ENCODE measurements around the gene VSIR. TPM values are rescaled to one million over a fixed set of nuclear protein-coding genes. Genes with fewer than 3 reads are reported as not detected.

The VSIR gene
- total and polyA plus RNA-seq, 2 donors (not counting 1 experiment from before 2014, with no cell fraction given): 40.5 to 61.2 TPM

- Mint-ChIP-seq H3K4me1 (peaks cover 6% of the 10 kb centered on the region), H3K9me3 (ENCODE audit: insufficient read depth) (no peaks in the 10 kb centered on the region), H3K27me3 (no peaks in the 10 kb centered on the region), H3K4me3 (no peak overlapping the region), H3K27ac (no peak overlapping the region)
- ChIA-PET CTCF (no interaction called here), POLR2A (no interaction called here)
- no peaks in the 10 kb centered on the region for H3K36me3 ChIP-seq (replicated peaks in 1 of 2; ENCODE audit: control extremely low read depth in 1 of 2, control insufficient read depth in 1 of 2, extremely low read depth in 1 of 2, insufficient read depth in 2 of 2, low read length in 1 of 2)
- intact Hi-C loops (cut with micrococcal nuclease): no loop called here
- TF ChIP-seq EZH2 (IDR thresholded peaks at IDR 0.05; ENCODE audit: borderline replicate concordance, insufficient read depth, low read depth, low read length, poor library complexity, severe bottlenecking): no peak
- TF ChIP-seq, protein P1, sequence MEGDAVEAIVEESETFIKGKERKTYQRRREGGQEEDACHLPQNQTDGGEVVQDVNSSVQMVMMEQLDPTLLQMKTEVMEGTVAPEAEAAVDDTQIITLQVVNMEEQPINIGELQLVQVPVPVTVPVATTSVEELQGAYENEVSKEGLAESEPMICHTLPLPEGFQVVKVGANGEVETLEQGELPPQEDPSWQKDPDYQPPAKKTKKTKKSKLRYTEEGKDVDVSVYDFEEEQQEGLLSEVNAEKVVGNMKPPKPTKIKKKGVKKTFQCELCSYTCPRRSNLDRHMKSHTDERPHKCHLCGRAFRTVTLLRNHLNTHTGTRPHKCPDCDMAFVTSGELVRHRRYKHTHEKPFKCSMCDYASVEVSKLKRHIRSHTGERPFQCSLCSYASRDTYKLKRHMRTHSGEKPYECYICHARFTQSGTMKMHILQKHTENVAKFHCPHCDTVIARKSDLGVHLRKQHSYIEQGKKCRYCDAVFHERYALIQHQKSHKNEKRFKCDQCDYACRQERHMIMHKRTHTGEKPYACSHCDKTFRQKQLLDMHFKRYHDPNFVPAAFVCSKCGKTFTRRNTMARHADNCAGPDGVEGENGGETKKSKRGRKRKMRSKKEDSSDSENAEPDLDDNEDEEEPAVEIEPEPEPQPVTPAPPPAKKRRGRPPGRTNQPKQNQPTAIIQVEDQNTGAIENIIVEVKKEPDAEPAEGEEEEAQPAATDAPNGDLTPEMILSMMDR (IDR thresholded peaks at IDR 0.05): no peak
- H4K20me1 ChIP-seq (ENCODE audit: control insufficient read depth, insufficient read depth, low read length, poor library complexity, severe bottlenecking): no peaks in the 10 kb centered on the region
- no peak overlapping the region for H3K4me2 ChIP-seq (replicated peaks; ENCODE audit: low read depth, low read length, poor library complexity, severe bottlenecking)
- DNase-seq: no peak
- no peaks in the 10 kb centered on the region for H3K9me3 ChIP-seq (ENCODE audit: control extremely low read depth in 1 of 3, control insufficient read depth in 2 of 3, insufficient read depth in 1 of 3, low read length in 2 of 3)
- 95% methylated on average over 18 of the region's 18 CpGs for WGBS (ENCODE audit: insufficient coverage)
- no peaks in the 10 kb centered on the region for H3K27me3 ChIP-seq (replicated peaks in 1 of 4; ENCODE audit: control extremely low read depth in 1 of 4, control insufficient read depth in 3 of 4, insufficient read depth in 4 of 4, low read length in 3 of 4)
- no peak overlapping the region for H3K9ac ChIP-seq (ENCODE audit: low read length)
- H3K79me2 ChIP-seq (ENCODE audit: control insufficient read depth, insufficient read depth, low read length): no peaks in the 10 kb centered on the region
- no peak for ATAC-seq (ENCODE audit: low read depth)
- no peak overlapping the region for H3K27ac ChIP-seq (ENCODE audit: low read length in 2 of 2)
- no peak overlapping the region for H3K4me3 ChIP-seq (ENCODE audit: control extremely low read depth in 1 of 5, extremely low read depth in 1 of 5, insufficient read depth in 1 of 5, low read depth in 2 of 5, low read length in 4 of 5)
- no peak overlapping the region for H2AFZ ChIP-seq (ENCODE audit: insufficient read depth, low read depth, low read length, poor library complexity, severe bottlenecking)
- peaks cover 5 to 8% of the 10 kb centered on the region in 2 donors for H3K4me1 ChIP-seq (ENCODE audit: control insufficient read depth in 2 of 2, insufficient read depth in 2 of 2, low read length in 2 of 2)
Measured at GRCh38 chr10:71784679-71785272, 11.5 kb upstream of the VSIR start.

- ChIA-PET CTCF (no interaction called here), POLR2A (no interaction called here)
- H3K9me3 ChIP-seq (ENCODE audit: control extremely low read depth in 1 of 3, control insufficient read depth in 2 of 3, insufficient read depth in 1 of 3, low read length in 2 of 3): no peaks in the 10 kb centered on the region
- no peak overlapping the region for H3K27ac Mint-ChIP-seq
- no peaks in the 10 kb centered on the region for H3K79me2 ChIP-seq (ENCODE audit: control insufficient read depth, insufficient read depth, low read length)
- H3K36me3 ChIP-seq (replicated peaks in 1 of 2; ENCODE audit: control extremely low read depth in 1 of 2, control insufficient read depth in 1 of 2, extremely low read depth in 1 of 2, insufficient read depth in 2 of 2, low read length in 1 of 2): no peaks in the 10 kb centered on the region
- H2AFZ ChIP-seq (ENCODE audit: insufficient read depth, low read depth, low read length, poor library complexity, severe bottlenecking): no peak overlapping the region
- no peaks in the 10 kb centered on the region for H3K27me3 ChIP-seq (replicated peaks in 1 of 4; ENCODE audit: control extremely low read depth in 1 of 4, control insufficient read depth in 3 of 4, insufficient read depth in 4 of 4, low read length in 3 of 4)
- H3K27ac ChIP-seq (ENCODE audit: low read length in 2 of 2): no peak overlapping the region
- intact Hi-C loops (cut with micrococcal nuclease): no loop called here
- peaks cover 5 to 6% of the 10 kb centered on the region in 2 donors for H3K4me1 ChIP-seq (ENCODE audit: control insufficient read depth in 2 of 2, insufficient read depth in 2 of 2, low read length in 2 of 2)
- peaks cover 2% of the 10 kb centered on the region for H3K4me1 Mint-ChIP-seq
- H3K9me3 Mint-ChIP-seq (ENCODE audit: insufficient read depth): no peaks in the 10 kb centered on the region
- 80% methylated on average over 15 of the region's 17 CpGs for WGBS (ENCODE audit: insufficient coverage)
- ATAC-seq (ENCODE audit: low read depth): no peak
- no peak for TF ChIP-seq EZH2 (IDR thresholded peaks at IDR 0.05; ENCODE audit: borderline replicate concordance, insufficient read depth, low read depth, low read length, poor library complexity, severe bottlenecking)
- TF ChIP-seq, protein P1 (IDR thresholded peaks at IDR 0.05): no peak
- no peaks in the 10 kb centered on the region for H4K20me1 ChIP-seq (ENCODE audit: control insufficient read depth, insufficient read depth, low read length, poor library complexity, severe bottlenecking)
- DNase-seq: no peak
- no peak overlapping the region for H3K4me2 ChIP-seq (replicated peaks; ENCODE audit: low read depth, low read length, poor library complexity, severe bottlenecking)
- no peak overlapping the region for H3K4me3 ChIP-seq (ENCODE audit: control extremely low read depth in 1 of 5, extremely low read depth in 1 of 5, insufficient read depth in 1 of 5, low read depth in 2 of 5, low read length in 4 of 5)
- H3K4me3 Mint-ChIP-seq: no peak overlapping the region
- H3K9ac ChIP-seq (ENCODE audit: low read length): no peak overlapping the region
- no peaks in the 10 kb centered on the region for H3K27me3 Mint-ChIP-seq
Measured at GRCh38 chr10:71783917-71784678, 10.8 kb upstream of the VSIR start.
